Measurements from ENCODE around the gene ILKAP. TPM values are rescaled to one million over a fixed set of nuclear protein-coding genes. Genes with fewer than 3 reads are reported as not detected.

The ILKAP gene
- total RNA-seq, 2 donors from 2014 or later, result 27.8 to 50.3 TPM

DNA sequence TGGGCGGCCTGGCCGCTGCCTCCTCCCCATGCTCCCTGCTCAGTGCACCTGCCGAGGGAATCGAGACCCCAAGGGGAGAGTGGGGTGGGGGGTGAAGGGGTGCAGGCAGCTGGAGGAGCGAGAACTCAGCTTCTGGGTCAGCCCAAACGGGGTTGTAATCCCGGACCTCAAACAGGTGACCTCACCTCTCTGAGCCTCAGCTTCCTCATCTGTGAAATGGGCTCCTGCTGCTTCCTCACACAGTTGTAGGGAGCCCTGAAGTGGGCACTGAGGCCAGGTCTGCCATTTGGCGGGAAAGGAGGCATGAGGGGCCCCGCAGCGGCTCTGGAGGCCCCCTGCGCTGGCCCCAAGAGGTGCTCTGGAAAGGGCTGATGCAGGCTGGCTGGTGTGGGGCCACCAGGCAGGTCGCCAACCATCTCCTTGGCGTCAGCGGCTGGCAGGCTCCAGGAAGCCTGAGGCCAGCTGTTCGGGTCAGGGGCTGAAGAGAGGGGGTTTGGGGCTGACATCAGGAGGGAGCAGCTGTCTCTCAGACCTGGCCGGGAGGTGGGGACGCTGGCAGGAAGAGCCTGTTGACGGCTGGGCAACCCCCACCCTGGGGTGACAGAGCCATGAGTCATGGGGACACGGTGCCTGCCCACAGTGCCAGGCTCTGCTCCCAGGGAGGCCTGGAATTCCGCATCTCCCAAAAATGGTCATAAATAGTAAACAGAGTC, 60.1 kb downstream of the ILKAP start:
- Histone ChIP-seq H3K27ac (no peak overlapping the region), H3K9ac (ENCODE audit: low read depth in 2 of 2, low read length in 2 of 2) (no peak overlapping the region), H3K4me1 (peaks cover 7% of the 10 kb centered on the region), H3K9me3 (no peaks in the 10 kb centered on the region), H3K36me3 (no peaks in the 10 kb centered on the region), H3K27me3 (no peaks in the 10 kb centered on the region), H3K4me3 (no peak overlapping the region)
- no peak for DNase-seq
- intact Hi-C loops (cut with DNase I), result no loop called here
- TF ChIP-seq, protein P1, sequence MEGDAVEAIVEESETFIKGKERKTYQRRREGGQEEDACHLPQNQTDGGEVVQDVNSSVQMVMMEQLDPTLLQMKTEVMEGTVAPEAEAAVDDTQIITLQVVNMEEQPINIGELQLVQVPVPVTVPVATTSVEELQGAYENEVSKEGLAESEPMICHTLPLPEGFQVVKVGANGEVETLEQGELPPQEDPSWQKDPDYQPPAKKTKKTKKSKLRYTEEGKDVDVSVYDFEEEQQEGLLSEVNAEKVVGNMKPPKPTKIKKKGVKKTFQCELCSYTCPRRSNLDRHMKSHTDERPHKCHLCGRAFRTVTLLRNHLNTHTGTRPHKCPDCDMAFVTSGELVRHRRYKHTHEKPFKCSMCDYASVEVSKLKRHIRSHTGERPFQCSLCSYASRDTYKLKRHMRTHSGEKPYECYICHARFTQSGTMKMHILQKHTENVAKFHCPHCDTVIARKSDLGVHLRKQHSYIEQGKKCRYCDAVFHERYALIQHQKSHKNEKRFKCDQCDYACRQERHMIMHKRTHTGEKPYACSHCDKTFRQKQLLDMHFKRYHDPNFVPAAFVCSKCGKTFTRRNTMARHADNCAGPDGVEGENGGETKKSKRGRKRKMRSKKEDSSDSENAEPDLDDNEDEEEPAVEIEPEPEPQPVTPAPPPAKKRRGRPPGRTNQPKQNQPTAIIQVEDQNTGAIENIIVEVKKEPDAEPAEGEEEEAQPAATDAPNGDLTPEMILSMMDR (IDR thresholded peaks at IDR 0.05), result no peak

DNA sequence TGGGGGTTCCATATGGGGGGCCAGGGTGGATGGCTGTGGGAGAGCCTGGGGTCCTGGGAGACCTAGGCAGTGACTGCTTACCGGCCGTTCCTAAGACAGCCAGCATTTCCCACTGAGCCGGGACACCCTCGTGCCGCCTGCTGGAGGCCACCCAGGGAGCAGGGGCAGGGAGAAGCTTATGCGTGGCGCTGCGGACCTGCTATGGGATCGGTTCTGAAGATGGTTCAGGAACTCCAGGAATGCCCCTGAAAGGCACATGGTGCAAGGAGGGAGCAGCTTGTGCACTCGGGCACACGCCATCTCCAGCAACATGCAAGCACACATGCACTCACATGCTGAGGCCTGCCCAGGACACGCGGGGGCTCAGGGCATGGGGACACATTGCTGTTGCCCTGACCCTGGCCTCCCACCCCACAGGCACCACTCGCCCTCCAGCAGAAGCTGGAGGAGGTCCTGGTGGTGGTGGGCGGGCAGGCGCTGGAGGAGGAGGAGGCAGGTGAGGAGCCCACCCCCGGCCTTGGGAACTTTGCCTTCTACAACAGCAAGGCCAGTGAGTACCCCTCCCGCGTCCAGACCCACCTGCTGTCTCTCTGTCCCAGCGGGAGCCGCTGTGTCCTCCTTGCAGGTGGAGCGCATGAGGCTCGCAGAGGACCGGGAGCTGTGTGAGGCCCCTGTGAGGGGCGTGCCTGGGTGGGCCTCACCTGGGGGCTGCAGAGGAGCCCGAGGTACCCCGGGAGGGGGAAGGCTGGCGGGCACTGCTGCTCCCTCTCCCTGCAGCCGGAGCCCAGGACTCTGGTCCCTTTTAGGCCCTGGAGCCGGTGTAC, 60.9 kb downstream of the ILKAP start:
- no peak overlapping the region for H3K9ac ChIP-seq (ENCODE audit: low read depth in 2 of 2, low read length in 2 of 2)
- no peaks in the 10 kb centered on the region for H3K36me3 ChIP-seq
- H3K9me3 ChIP-seq, result no peaks in the 10 kb centered on the region
- DNase-seq, result no peak
- no peak overlapping the region for H3K4me3 ChIP-seq
- TF ChIP-seq, protein P1 (IDR thresholded peaks at IDR 0.05), result no peak
- intact Hi-C loops (cut with DNase I), result no loop called here
- no peaks in the 10 kb centered on the region for H3K27me3 ChIP-seq
- H3K27ac ChIP-seq, result no peak overlapping the region
- peaks cover 7% of the 10 kb centered on the region for H3K4me1 ChIP-seq

DNA sequence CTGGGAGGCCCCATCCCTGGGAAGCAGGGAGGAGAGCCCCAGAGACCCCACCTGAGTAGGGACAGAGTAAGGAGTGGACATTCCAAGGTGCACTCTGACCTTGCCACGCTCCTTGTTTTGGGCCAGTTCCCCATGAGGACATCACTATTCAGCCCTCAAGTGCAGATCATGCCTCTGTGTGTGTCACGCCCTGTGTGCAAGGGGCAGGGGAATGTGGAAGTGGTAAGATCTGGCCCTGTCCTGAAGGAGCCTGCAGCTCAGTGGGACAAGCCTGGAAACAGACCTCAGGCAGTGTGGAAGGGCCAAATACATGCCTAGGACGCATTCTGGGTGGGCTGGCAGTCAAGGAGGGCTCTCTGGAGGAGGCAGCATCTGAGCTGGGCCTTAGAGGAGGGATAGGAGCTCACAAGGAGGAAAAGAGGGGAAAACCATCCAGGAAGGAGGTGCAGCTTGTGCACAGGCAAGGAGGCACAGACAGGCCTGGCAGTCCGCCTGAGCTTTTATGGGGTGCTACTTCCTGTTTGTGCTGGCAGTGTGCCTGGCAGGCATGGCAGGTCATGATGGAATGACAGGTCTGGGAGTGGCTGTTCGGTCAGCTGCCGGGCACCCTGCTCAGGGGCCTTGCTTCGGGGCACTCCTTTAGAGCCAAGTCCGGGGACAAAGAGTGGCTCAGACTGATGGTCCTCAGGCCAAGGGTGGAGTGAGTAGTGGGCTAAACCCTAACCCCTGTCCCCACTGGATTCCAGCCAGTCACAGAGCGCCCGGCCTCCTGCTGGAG, 61.8 kb downstream of the ILKAP start:
- H3K4me3 ChIP-seq, result no peak overlapping the region
- no peaks in the 10 kb centered on the region for H3K9me3 ChIP-seq
- H3K27me3 ChIP-seq, result no peaks in the 10 kb centered on the region
- intact Hi-C loops (cut with DNase I), result no loop called here
- H3K9ac ChIP-seq (ENCODE audit: low read depth in 2 of 2, low read length in 2 of 2), result no peak overlapping the region
- peak; percentile 94 for DNase-seq
- H3K4me1 ChIP-seq, result peaks cover 7% of the 10 kb centered on the region
- H3K27ac ChIP-seq, result no peak overlapping the region
- TF ChIP-seq, protein P1 (IDR thresholded peaks at IDR 0.05), result no peak
- H3K36me3 ChIP-seq, result no peaks in the 10 kb centered on the region

DNA sequence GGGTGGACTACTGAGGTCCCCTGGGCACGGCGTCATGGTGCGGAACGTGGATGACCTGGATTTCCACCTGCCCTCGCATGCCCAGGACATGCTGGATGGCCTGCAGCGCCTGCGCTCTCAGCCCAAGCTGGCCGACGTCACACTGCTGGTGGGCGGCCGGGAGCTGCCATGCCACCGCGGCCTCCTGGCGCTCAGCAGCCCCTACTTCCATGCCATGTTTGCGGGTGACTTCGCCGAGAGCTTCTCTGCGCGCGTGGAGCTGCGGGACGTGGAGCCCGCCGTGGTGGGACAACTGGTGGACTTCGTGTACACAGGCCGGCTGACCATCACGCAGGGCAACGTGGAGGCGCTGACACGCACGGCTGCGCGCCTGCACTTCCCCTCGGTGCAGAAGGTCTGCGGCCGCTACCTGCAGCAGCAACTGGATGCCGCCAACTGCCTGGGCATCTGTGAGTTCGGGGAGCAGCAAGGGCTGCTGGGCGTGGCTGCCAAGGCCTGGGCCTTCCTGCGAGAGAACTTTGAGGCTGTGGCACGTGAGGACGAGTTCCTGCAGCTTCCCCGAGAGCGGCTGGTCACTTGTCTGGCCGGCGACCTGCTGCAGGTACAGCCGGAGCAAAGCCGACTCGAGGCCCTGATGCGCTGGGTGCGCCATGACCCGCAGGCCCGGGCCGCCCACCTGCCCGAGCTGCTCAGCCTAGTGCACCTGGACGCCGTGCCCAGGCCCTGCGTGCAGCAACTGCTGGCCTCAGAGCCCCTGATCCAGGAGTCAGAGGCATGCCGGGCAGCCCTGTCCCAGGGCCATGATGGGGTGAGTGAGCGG, 62.6 kb downstream of the ILKAP start:
- H3K4me3 ChIP-seq, result no peak overlapping the region
- DNase-seq, result no peak
- peaks cover 7% of the 10 kb centered on the region for H3K4me1 ChIP-seq
- no peaks in the 10 kb centered on the region for H3K36me3 ChIP-seq
- no peak overlapping the region for H3K9ac ChIP-seq (ENCODE audit: low read depth in 2 of 2, low read length in 2 of 2)
- H3K9me3 ChIP-seq, result no peaks in the 10 kb centered on the region
- intact Hi-C loops (cut with DNase I), result no loop called here
- no peaks in the 10 kb centered on the region for H3K27me3 ChIP-seq
- H3K27ac ChIP-seq, result no peak overlapping the region
- TF ChIP-seq, protein P1 (IDR thresholded peaks at IDR 0.05), result no peak

DNA sequence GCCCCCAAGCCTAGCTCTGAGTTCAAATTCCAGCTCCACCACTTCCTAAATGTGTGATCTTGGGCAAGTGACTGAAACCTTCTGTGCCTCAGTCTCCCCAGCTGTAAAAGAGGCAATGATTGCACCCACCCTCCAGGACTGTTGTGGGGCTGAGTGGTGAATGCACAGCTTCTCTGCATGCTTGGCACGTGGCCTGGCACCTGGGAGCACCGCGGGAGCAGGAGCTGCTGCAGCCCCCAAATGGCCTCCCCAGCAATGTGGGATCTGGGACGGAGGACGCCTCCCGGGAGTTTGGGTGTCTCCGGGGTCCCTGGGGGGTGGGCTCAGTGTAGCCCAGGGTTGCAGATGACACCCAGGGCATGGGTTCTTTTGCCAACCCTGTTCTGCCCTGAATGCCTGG, 63.5 kb downstream of the ILKAP start:
- H3K9me3 ChIP-seq, result no peaks in the 10 kb centered on the region
- intact Hi-C loops (cut with DNase I), result no loop called here
- no peak overlapping the region for H3K27ac ChIP-seq
- no peak overlapping the region for H3K9ac ChIP-seq (ENCODE audit: low read depth in 2 of 2, low read length in 2 of 2)
- H3K4me1 ChIP-seq, result peaks cover 7% of the 10 kb centered on the region
- H3K36me3 ChIP-seq, result no peaks in the 10 kb centered on the region
- DNase-seq, result no peak
- TF ChIP-seq, protein P1 (IDR thresholded peaks at IDR 0.05), result no peak
- no peaks in the 10 kb centered on the region for H3K27me3 ChIP-seq
- no peak overlapping the region for H3K4me3 ChIP-seq

All from colonic mucosa (tissue), 4 donors.